Measurements from ENCODE around the gene UCHL5.

- no peak for TF ChIP-seq CTCF (IDR thresholded peaks at IDR 0.05)
- TF ChIP-seq POLR2A (IDR thresholded peaks at IDR 0.05) = no peak
These were observed 26.1 kb upstream of the UCHL5 start for GRCh38 chr1:193085263-193085662.
